Uterus (tissue), 4 donors: ENCODE data around the gene CDC42BPA. TPM values are rescaled to one million over a fixed set of nuclear protein-coding genes. Genes with fewer than 3 reads are reported as not detected.

Source experiments
- DNase-seq, 2 donors: peaks; one replicate each; pipeline ENCODE4 v3.0.0-alpha.2; 2019 to 2020
- H3K27ac ChIP-seq, 2 donors: fragments of 200-600 bp; sonication (generic); 1 replicate in 1 of 2; 2 replicates in 1 of 2; pipeline ENCODE4 v1.5.1; 2016 to 2018
- H3K27me3 ChIP-seq, 2 donors: fragments of 200-600 bp; sonication (generic); one replicate each; pipeline ENCODE4 v1.5.1; 2018 to 2019; ENCODE audit warnings: control low read depth in 1 of 2
- H3K36me3 ChIP-seq, 2 donors: fragments of 200-600 bp; sonication (generic); one replicate each; pipeline ENCODE4 v1.5.1; 2019; ENCODE audit warnings: control low read depth in 1 of 2
- H3K4me1 ChIP-seq, 2 donors: fragments of 200-600 bp; sonication (generic); one replicate each; pipeline ENCODE4 v1.5.1; 2018 to 2019; ENCODE audit warnings: control low read depth in 1 of 2
- H3K4me3 ChIP-seq, 2 donors: fragments of 200-600 bp; sonication (generic); 1 replicate in 1 of 2; 2 replicates in 1 of 2; pipeline ENCODE4 v1.5.1; 2018 to 2019; ENCODE audit warnings: mild to moderate bottlenecking in 1 of 2
- H3K9me3 ChIP-seq, 2 donors: fragments of 200-600 bp; sonication (generic); one replicate each; pipeline ENCODE4 v1.5.1; 2019; ENCODE audit warnings: control low read depth in 1 of 2
- POLR2A ChIP-seq, 2 donors: fragments of 450-650 bp; IDR thresholded peaks; one replicate each; pipeline ENCODE4 v1.6.1; 2016; ENCODE audit warnings: antibody characterized with exemption in 2 of 2, mild to moderate bottlenecking in 1 of 2, moderate library complexity in 1 of 2
- intact Hi-C: fragments of 100-400 bp; cut with DNase I; formaldehyde crosslinking; loops from one replicate; pipeline ENCODE4 v1.15.1; 2023; ENCODE audit warnings: low total_unique reads
- total RNA-seq, 4 donors: library from RNA; depleted of rRNA in 3 of 4; stranded (reverse); fragments of >200 nt in 3 of 4; gene quantifications; one replicate each; pipeline versions ENCODE4 v1.1.0 to v1.2.4, GENCODE V29; 2014 to 2023
- TF ChIP-seq, protein P1 (sequence below), 4 experiments: fragments of 200-600 bp in 2 of 4; fragments of 450-650 bp in 2 of 4; sonication (generic) in 2 of 4; IDR thresholded peaks; one replicate each; pipeline ENCODE4 v1.5.1; 2016 to 2019; ENCODE audit warnings: antibody characterized with exemption in 4 of 4, mild to moderate bottlenecking in 2 of 4, moderate library complexity in 1 of 4
- donor health status: DM: yes; HTN: yes; CAD: no.

CDC42BPA gene
- total RNA-seq, 4 donors from 2014 or later, result 32.9 to 116 (median 55.2) TPM

DNA sequence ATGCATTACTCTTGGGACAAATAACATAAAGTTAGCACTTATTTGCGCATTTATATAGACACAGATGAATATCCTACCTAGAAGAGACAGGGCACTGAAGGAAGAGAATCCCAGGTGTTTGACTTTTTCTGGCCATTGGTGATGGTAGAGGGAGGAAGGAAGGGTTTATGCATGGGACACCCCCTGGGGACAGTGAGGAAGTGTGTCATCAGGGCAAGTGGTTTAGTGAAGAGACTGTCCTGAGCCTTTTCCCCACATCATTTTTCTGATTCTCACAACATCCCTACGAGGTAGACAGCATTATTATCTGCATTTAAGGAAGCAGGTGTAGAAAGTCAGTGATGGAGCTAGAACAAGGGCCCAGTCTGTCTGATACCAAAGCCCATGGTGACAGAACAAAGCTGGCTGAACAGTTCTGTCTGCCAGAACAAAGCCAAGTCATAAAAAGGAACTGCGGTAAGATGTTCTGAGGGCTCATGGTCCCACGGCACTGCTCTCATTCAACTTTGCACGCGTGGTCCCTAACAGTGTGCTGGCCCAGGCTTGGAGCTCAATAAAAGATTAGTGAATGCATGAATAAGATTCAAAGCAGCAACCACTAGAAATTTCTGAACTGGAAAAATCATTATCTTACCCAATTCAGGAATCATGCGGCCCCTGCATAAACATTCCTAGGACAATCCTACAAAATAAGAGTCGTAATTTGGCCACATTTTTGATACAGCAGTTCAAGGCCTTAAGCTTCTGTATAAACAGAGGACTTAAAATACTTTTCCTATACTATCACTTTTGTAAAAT is 12.2 kb upstream of the CDC42BPA start:
- TF ChIP-seq, protein P1, sequence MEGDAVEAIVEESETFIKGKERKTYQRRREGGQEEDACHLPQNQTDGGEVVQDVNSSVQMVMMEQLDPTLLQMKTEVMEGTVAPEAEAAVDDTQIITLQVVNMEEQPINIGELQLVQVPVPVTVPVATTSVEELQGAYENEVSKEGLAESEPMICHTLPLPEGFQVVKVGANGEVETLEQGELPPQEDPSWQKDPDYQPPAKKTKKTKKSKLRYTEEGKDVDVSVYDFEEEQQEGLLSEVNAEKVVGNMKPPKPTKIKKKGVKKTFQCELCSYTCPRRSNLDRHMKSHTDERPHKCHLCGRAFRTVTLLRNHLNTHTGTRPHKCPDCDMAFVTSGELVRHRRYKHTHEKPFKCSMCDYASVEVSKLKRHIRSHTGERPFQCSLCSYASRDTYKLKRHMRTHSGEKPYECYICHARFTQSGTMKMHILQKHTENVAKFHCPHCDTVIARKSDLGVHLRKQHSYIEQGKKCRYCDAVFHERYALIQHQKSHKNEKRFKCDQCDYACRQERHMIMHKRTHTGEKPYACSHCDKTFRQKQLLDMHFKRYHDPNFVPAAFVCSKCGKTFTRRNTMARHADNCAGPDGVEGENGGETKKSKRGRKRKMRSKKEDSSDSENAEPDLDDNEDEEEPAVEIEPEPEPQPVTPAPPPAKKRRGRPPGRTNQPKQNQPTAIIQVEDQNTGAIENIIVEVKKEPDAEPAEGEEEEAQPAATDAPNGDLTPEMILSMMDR (IDR thresholded peaks at IDR 0.05), result no peak
- no peak for TF ChIP-seq POLR2A (IDR thresholded peaks at IDR 0.05)
- Histone ChIP-seq H3K9me3 (no peaks in the 10 kb centered on the region), H3K36me3 (no peaks in the 10 kb centered on the region), H3K27ac (no peak overlapping the region), H3K27me3 (no peaks in the 10 kb centered on the region), H3K4me1 (no peaks in the 10 kb centered on the region), H3K4me3 (no peak overlapping the region)
- no peak for DNase-seq
- intact Hi-C loops, result no loop called here

DNA sequence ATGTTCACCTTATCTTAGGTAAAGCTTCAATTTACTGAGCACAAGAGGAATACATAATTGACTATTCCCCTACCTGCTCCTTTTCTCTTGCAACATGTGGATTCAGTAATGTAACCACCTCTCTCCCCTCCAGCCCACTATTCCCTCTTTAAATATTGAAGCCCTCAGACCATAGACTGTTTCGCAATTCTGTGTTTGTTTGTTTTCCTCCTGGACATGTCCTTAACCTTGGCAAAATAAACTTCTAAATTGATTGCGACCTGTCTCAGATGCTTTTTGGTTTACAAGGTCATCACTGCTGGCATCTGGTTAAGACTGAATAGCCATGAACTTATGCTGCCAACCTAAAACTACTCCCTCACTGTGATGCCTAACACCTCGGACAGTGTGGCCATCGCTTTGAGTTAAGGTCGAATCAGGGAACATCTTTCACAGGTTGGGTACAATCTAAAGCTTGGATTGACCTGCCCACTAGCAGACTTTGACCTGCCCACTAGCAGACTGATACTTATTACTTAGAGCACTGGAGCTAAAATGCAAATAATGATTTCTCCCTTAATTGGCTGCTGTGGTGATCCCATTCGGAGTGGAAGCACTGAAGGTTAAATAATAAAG is 10.2 kb upstream of the CDC42BPA start:
- H3K36me3 ChIP-seq, result no peaks in the 10 kb centered on the region
- intact Hi-C loops, result no loop called here

DNA sequence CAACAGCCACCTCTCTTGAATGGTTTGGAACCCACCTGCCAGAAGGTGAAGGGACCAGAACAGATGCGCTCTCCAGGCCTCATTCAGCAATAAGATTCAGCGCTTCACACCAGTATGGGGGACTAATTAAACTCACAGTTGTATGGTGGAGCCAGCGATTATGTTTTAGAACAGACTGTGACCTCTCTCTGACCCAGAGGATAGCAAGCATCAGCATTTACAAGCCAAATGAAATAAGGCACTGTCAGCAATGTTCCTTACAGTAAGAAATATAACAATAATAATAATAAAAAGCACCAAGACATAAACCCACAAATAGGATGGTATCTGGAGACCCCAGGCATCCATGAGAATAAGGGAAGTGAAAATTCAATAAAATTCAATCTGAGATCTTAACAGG is 6.9 kb upstream of the CDC42BPA start:
- Histone ChIP-seq H3K4me3 (no peak overlapping the region), H3K27ac (no peak overlapping the region), H3K4me1 (no peaks in the 10 kb centered on the region), H3K9me3 (no peaks in the 10 kb centered on the region), H3K27me3 (no peaks in the 10 kb centered on the region), H3K36me3 (no peaks in the 10 kb centered on the region)
- DNase-seq, result no peak
- TF ChIP-seq, protein P1 (IDR thresholded peaks at IDR 0.05), result no peak
- no peak for TF ChIP-seq POLR2A (IDR thresholded peaks at IDR 0.05)
- intact Hi-C loops, result no loop called here

More for the DNA sequence above, 10.2 kb upstream of the CDC42BPA start:
- Histone ChIP-seq H3K4me3 (no peak overlapping the region), H3K27me3 (no peaks in the 10 kb centered on the region), H3K4me1 (no peaks in the 10 kb centered on the region), H3K9me3 (no peaks in the 10 kb centered on the region), H3K27ac (no peak overlapping the region)
- no peak for DNase-seq
- TF ChIP-seq, protein P1 (IDR thresholded peaks at IDR 0.05), result no peak
- no peak for TF ChIP-seq POLR2A (IDR thresholded peaks at IDR 0.05)

DNA sequence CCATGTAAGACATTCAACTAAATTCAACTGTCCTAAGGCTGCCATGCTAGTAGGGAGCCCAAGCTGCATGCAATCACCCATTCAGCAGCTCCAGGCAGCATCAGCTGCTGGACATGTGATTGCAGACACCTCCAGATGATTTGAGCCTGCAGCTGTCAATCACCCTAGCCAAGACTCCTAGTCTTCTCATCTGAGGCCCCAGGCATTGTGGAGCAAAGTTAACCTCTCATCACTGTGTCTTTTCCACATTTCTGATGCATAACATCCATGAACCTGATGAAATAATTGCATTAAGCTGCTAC is 5.6 kb upstream of the CDC42BPA start:
- TF ChIP-seq, protein P1 (IDR thresholded peaks at IDR 0.05), result no peak
- no peak for TF ChIP-seq POLR2A (IDR thresholded peaks at IDR 0.05)
- intact Hi-C loops, result no loop called here
- no peaks in the 10 kb centered on the region for H3K4me1 ChIP-seq
- DNase-seq, result no peak
- H3K4me3 ChIP-seq, result no peak overlapping the region
- no peaks in the 10 kb centered on the region for H3K9me3 ChIP-seq
- no peak overlapping the region for H3K27ac ChIP-seq
- no peaks in the 10 kb centered on the region for H3K27me3 ChIP-seq
- H3K36me3 ChIP-seq, result no peaks in the 10 kb centered on the region

DNA sequence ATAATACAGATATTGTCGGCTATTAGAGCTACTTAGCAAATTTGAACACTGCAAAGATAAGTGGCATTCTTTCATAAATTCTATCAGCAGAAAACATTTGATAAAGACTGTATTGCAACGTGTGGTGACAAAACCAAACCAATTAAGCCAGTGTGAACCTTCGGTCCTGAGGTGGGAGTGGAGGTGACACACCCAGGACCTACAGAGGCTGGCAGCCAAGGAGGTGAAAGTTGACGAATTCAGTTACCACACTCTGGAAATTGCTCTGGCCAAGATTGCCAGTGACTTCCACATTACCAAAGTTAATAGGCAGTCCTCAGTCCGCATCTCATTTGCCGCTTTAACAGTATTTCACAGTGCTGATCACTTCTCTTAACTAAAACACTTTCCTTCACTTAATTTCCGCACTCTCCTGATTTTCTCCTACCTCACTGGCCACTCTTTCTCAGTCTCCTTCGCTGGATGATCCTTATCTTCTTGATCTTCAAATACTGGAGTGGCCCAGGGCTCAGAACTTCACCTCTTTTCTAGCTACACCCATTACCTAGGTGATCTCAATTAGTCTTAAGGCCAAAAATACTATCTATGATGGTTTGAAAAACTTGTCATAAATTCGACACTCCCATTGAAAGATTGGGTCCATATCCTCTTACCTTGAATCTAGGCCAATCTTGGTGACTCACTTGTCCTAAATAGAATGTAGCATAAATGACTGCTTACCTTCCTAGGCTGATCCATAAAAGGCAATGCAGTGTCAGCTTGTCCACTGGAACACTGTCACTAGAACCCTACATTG is 5.1 kb upstream of the CDC42BPA start:
- TF ChIP-seq, protein P1 (IDR thresholded peaks at IDR 0.05), result no peak
- TF ChIP-seq POLR2A (IDR thresholded peaks at IDR 0.05), result no peak
- intact Hi-C loops, result no loop called here
- no peak overlapping the region for H3K4me3 ChIP-seq
- H3K27me3 ChIP-seq, result no peaks in the 10 kb centered on the region
- H3K27ac ChIP-seq, result no peak overlapping the region
- DNase-seq, result no peak
- H3K4me1 ChIP-seq, result no peaks in the 10 kb centered on the region
- H3K9me3 ChIP-seq, result no peaks in the 10 kb centered on the region
- H3K36me3 ChIP-seq, result no peaks in the 10 kb centered on the region
